MG63 (cell line): ENCODE measurements around the gene RNF38. TPM values are rescaled to one million over a fixed set of nuclear protein-coding genes. Genes with fewer than 3 reads are reported as not detected.
"Not testable (repeated sequence)": the region's sequence is repeated elsewhere in the genome, so short reads cannot be mapped to it uniquely, and the experiment has no call there.

Source experiments
- DNase-seq: peaks from one replicate; pipeline ENCODE4 v3.0.0-alpha.2; 2020
- H3K27me3 ChIP-seq: fragments of 250-450 bp; sonication (Bioruptor Pico); 2 replicates; pipeline ENCODE4 v1.5.1; 2020; ENCODE audit warnings: mild to moderate bottlenecking, moderate library complexity
- H3K36me3 ChIP-seq: fragments of 250-450 bp; sonication (Bioruptor Pico); 2 replicates; pipeline ENCODE4 v1.5.1; 2020; ENCODE audit warnings: mild to moderate bottlenecking, moderate library complexity
- H3K4me3 ChIP-seq: fragments of 250-450 bp; sonication (Bioruptor Pico); 2 replicates; pipeline ENCODE4 v1.5.1; 2020; ENCODE audit warnings: mild to moderate bottlenecking, moderate library complexity
- H3K9me3 ChIP-seq: fragments of 250-450 bp; sonication (Bioruptor Pico); 2 replicates; pipeline ENCODE4 v1.5.1; 2020; ENCODE audit warnings: mild to moderate bottlenecking, moderate library complexity
- total RNA-seq: library from RNA; depleted of rRNA; stranded (reverse); fragments of >200 nt; shearing (Covaris generic); gene quantifications from 2 replicates; pipeline ENCODE4 v1.2.3, GENCODE V29; 2014; ENCODE audit warnings: low replicate concordance

The RNF38 gene
- total RNA-seq, 1 experiment from 2014 or later: 13.3 TPM

DNA sequence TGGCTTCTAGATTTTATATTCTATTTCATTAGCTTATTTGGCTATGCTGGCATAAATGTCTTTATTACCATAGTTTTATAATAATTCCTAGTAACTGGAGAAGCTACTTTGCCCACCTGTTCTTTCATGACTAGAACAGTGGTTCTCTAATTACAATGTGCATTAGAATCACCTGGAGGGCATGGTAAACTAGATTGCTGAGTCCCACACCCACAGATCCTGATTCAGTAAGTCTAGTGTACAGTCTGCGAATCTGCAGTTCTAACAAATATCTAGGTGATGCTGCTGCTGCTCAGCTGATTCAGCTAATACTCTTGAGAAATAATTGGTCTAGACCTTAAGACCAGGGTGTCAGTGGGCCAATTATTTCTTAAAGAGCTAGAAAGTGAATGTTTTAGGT lies 35.5 kb downstream of the RNF38 start:
- no peaks in the 10 kb centered on the region for H3K9me3 ChIP-seq
- H3K4me3 ChIP-seq: no peak overlapping the region
- no peaks in the 10 kb centered on the region for H3K27me3 ChIP-seq
- no peak for DNase-seq
- peaks cover 63% of the 10 kb centered on the region for H3K36me3 ChIP-seq

- Histone ChIP-seq H3K4me3 (no peak overlapping the region), H3K27me3 (no peaks in the 10 kb centered on the region), H3K36me3 (peaks cover 57% of the 10 kb centered on the region), H3K9me3 (no peaks in the 10 kb centered on the region)
- no peak for DNase-seq
Observed at GRCh38 chr9:36363448-36363847, 36.6 kb downstream of the RNF38 start.

- Histone ChIP-seq H3K9me3 (no peaks in the 10 kb centered on the region), H3K4me3 (no peak overlapping the region), H3K36me3 (peaks cover 66% of the 10 kb centered on the region), H3K27me3 (no peaks in the 10 kb centered on the region)
- no peak for DNase-seq
Observed at GRCh38 chr9:36358486-36358885, 41.6 kb downstream of the RNF38 start.

DNA sequence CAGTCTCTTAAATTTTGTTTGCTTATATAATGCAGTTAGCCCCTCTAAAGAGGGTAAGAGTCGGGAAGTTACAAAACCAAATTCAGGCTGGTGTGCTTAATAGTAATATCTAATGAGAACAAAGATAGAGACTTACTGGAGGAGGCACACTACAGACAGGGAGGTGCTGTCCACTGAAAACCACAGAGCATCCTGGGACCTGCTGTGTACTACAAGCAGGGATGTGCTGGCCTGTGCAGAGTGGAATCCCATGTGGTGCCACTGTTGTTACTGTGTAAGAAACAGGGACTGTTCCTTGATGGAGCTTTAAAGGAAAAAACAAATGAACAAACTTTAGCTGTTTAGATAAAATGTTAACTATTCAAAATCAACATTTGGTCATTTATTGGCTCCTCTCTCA lies 42.4 kb downstream of the RNF38 start:
- H3K27me3 ChIP-seq: no peaks in the 10 kb centered on the region
- no peak for DNase-seq
- H3K36me3 ChIP-seq: peaks cover 73% of the 10 kb centered on the region
- no peaks in the 10 kb centered on the region for H3K9me3 ChIP-seq
- H3K4me3 ChIP-seq: no peak overlapping the region

GRCh38 chr9:36346569-36346968 lies 53.5 kb downstream of the RNF38 start:
- H3K36me3 ChIP-seq: peaks cover 91% of the 10 kb centered on the region
- no peak overlapping the region for H3K4me3 ChIP-seq
- H3K9me3 ChIP-seq: no peaks in the 10 kb centered on the region
- DNase-seq: no peak
- H3K27me3 ChIP-seq: no peaks in the 10 kb centered on the region

DNA sequence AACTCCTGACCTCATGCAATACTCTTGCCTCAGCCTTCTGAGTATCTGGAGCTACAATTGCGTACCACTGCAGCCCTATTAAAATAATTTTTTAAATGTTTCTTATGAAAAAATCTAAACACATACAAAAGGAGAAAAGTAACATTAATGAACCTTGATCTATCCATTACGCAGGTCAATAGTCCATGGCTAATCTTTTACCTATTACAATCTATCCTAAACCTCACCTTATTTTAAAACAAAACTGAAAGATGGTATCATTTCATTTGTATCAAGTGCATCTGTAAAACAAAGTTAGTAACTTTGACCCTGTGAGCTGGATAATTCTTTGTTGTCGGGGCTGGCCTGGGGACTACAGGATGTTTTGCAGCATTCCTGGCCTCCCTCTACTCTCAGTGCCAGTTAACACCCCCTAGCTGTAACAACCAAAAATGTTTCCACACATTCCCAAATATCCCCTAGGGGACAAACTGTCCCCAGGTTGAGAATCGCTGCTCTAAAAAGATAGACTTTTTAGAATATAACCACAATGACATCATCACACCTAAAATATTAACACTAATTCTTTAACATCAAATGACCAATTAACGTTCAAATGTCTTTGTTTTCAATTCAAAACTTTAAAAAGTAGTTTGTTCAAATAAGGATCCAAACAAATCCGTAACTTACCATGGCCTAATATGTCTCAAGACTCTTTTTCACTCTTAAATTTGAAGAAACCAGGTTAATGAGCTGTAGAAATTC lies 54.8 kb downstream of the RNF38 start:
- Histone ChIP-seq H3K9me3 (no peaks in the 10 kb centered on the region), H3K36me3 (peaks cover 90% of the 10 kb centered on the region), H3K4me3 (no peak overlapping the region), H3K27me3 (no peaks in the 10 kb centered on the region)
- DNase-seq: no peak

DNA sequence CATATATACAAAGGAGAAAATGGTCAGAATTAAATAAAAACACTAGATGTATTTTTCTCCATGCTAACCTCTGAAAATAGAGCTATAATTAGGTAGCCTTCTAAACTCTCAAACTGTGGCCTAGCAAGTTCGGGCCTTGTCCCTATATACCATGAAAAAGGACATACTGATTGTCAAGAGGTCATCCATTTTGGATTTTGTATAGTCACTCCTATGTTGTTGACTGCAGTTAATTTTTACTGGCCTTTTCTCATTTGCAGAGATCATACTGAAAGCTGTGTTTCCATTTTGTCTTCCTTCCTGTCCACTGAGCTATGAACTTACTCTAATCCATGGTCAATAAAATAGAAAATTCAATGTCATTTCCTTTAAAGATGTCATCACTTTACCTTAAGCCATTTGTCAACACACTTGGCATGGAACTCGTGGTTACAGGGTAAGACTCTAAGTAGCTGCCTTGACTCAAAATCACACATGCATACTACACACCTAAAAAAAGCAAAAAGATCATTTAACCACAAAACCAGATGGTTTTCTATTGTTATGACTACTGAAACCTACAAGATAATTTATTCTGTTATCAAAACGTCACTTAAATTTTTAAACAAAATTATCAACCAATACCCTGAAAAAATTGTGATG lies 58.0 kb downstream of the RNF38 start:
- Histone ChIP-seq H3K9me3 (no peaks in the 10 kb centered on the region), H3K4me3 (no peak overlapping the region), H3K27me3 (no peaks in the 10 kb centered on the region), H3K36me3 (peaks cover 88% of the 10 kb centered on the region)
- no peak for DNase-seq

- no peak overlapping the region for H3K4me3 ChIP-seq
- H3K27me3 ChIP-seq: no peaks in the 10 kb centered on the region
- no peak for DNase-seq
- peaks cover 81% of the 10 kb centered on the region for H3K36me3 ChIP-seq
- H3K9me3 ChIP-seq: no peaks in the 10 kb centered on the region
Observed at GRCh38 chr9:36337865-36338264, 62.2 kb downstream of the RNF38 start.

DNA sequence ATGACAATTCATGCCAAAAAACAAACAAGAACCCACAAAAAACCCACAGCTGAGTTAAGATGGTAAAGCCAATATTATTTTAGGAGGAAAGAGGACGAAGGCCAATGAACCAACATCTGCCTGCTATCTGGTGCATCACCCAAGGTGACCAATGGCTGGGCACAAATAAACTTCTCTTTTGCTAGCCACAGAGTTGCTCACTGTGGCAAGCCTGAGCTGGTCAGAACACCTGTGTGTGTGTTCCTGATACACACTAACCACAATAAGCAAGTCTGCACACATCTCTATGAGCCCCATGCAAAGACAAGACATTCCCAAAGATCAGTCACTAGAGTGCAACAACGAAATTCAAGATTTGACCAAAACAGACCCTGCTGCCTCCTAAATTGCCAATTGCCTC lies 63.1 kb downstream of the RNF38 start:
- H3K27me3 ChIP-seq: no peaks in the 10 kb centered on the region
- H3K36me3 ChIP-seq: peaks cover 75% of the 10 kb centered on the region
- no peak overlapping the region for H3K4me3 ChIP-seq
- H3K9me3 ChIP-seq: no peaks in the 10 kb centered on the region
- DNase-seq: no peak

GRCh38 chr9:36336131-36336907 lies 63.8 kb downstream of the RNF38 start:
- no peak for DNase-seq
- peaks cover 72% of the 10 kb centered on the region for H3K36me3 ChIP-seq

GRCh38 chr9:36332006-36332405 lies 68.1 kb downstream of the RNF38 start:
- Histone ChIP-seq H3K27me3 (no peaks in the 10 kb centered on the region), H3K36me3 (peaks cover 32% of the 10 kb centered on the region), H3K9me3 (no peaks in the 10 kb centered on the region), H3K4me3 (no peak overlapping the region)
- peak; percentile 67 for DNase-seq

More at GRCh38 chr9:36336131-36336907, 63.8 kb downstream of the RNF38 start:
- Histone ChIP-seq H3K9me3 (no peaks in the 10 kb centered on the region), H3K4me3 (no peak overlapping the region), H3K27me3 (no peaks in the 10 kb centered on the region)

- H3K4me3 ChIP-seq: no peak overlapping the region
- DNase-seq: no peak
- no peaks in the 10 kb centered on the region for H3K9me3 ChIP-seq
- no peaks in the 10 kb centered on the region for H3K27me3 ChIP-seq
- peaks cover 8% of the 10 kb centered on the region for H3K36me3 ChIP-seq
Observed at GRCh38 chr9:36328798-36329411, 71.2 kb downstream of the RNF38 start.

- H3K4me3 ChIP-seq: no peak overlapping the region
- 0 out of 2 replicates have a peak, but pooled peaks cover 3% of the 10 kb centered on the region for H3K9me3 ChIP-seq
- no peak for DNase-seq
- H3K27me3 ChIP-seq: no peaks in the 10 kb centered on the region
- H3K36me3 ChIP-seq: no peaks in the 10 kb centered on the region
Observed at GRCh38 chr9:36325081-36325828, 74.8 kb downstream of the RNF38 start.

- no peak overlapping the region for H3K4me3 ChIP-seq
- H3K27me3 ChIP-seq: no peaks in the 10 kb centered on the region
- 0 out of 2 replicates have a peak, but pooled peaks cover 3% of the 10 kb centered on the region for H3K9me3 ChIP-seq
- no peaks in the 10 kb centered on the region for H3K36me3 ChIP-seq
- no peak for DNase-seq
Observed at GRCh38 chr9:36323926-36324325, 76.1 kb downstream of the RNF38 start.

GRCh38 chr9:36322462-36322861 lies 77.6 kb downstream of the RNF38 start:
- DNase-seq: no peak
- 0 out of 2 replicates have a peak, but pooled peaks cover 3% of the 10 kb centered on the region for H3K9me3 ChIP-seq

DNA sequence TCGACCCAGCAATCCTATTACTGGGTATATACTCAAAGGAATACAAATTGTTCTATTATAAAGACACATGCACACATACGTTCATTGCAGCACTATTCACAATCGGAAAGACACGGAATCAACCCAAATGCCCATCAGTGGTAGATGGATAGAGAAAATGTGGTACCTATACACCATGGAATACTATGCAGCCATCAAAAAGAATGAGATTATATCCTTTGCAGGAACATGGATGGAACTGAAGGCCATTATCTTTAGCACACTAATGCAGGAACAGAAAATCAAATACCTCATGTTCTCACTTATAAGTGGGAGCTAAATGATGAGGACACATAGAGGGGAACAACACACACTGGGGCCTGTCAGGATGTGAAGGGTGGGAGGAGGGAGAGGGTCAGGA lies 78.2 kb downstream of the RNF38 start:
- not testable (repeated sequence) for H3K27me3 ChIP-seq, DNase-seq, H3K4me3 ChIP-seq, H3K9me3 ChIP-seq, H3K36me3 ChIP-seq

More at GRCh38 chr9:36322462-36322861, 77.6 kb downstream of the RNF38 start:
- no peak overlapping the region for H3K4me3 ChIP-seq
- H3K27me3 ChIP-seq: no peaks in the 10 kb centered on the region
- H3K36me3 ChIP-seq: no peaks in the 10 kb centered on the region
